Ovary (tissue), 3 donors: ENCODE measurements around the gene PSME1.

ENCODE experiments used
- POLR2A ChIP-seq: fragments of 450-650 bp; IDR thresholded peaks from one replicate; pipeline ENCODE4 v1.6.1; 2017; ENCODE audit warnings: antibody characterized with exemption, mild to moderate bottlenecking, moderate library complexity
- TF ChIP-seq, protein P1 (sequence below), 3 donors: fragments of 450-650 bp in 2 of 3; fragments of 200-600 bp in 1 of 3; IDR thresholded peaks; one replicate each; pipeline versions ENCODE4 v1.5.1 to v1.8.0; 2016 to 2022; ENCODE audit warnings: antibody characterized with exemption in 3 of 3, mild to moderate bottlenecking in 1 of 3
- donor health status: DM: no; HTN: no; CAD: no.

DNA sequence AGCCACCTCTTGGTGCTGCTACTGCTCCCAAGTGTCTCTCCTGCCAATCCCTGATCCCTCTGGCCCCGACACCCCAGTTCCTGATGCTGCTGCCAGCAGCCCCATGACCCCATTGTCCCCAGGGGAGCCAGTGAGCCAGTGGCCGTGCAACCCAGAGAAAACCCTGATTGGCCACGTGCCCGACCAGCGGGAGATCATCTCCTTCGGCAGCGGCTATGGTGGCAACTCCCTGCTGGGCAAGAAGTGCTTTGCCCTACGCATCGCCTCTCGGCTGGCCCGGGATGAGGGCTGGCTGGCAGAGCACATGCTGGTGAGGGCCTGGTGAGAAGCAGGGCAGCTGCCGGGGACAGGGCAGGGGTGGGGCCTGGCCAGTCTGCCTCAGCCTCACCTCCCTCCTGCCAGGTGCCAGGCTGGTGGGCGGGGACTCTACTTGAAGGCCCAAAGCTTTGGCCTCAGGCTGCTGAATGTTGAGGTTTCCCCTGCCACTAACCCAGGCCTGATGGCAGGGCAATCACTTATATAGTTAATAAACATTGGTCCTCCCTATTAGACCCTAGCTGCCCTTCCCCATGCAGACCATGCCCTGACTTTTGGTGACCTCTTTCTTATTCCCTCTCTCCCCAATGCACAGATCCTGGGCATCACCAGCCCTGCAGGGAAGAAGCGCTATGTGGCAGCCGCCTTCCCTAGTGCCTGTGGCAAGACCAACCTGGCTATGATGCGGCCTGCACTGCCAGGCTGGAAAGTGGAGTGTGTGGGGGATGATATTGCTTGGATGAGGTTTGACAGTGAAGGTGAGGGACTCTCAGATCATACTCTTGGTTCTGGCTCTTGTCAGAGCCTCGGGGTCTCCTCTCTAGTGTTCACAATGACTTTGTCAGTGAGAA lies 36.8 kb upstream of the PSME1 start:
- TF ChIP-seq, protein P1, sequence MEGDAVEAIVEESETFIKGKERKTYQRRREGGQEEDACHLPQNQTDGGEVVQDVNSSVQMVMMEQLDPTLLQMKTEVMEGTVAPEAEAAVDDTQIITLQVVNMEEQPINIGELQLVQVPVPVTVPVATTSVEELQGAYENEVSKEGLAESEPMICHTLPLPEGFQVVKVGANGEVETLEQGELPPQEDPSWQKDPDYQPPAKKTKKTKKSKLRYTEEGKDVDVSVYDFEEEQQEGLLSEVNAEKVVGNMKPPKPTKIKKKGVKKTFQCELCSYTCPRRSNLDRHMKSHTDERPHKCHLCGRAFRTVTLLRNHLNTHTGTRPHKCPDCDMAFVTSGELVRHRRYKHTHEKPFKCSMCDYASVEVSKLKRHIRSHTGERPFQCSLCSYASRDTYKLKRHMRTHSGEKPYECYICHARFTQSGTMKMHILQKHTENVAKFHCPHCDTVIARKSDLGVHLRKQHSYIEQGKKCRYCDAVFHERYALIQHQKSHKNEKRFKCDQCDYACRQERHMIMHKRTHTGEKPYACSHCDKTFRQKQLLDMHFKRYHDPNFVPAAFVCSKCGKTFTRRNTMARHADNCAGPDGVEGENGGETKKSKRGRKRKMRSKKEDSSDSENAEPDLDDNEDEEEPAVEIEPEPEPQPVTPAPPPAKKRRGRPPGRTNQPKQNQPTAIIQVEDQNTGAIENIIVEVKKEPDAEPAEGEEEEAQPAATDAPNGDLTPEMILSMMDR (IDR thresholded peaks at IDR 0.05), result no peak
- no peak for TF ChIP-seq POLR2A
